ENCODE data around the gene HCRT. TPM values are rescaled to one million over a fixed set of nuclear protein-coding genes. Genes with fewer than 3 reads are reported as not detected.
A peak's percentile ranks its signal among the peaks of the same experiment; 100 is the strongest.
"Not testable (repeated sequence)": the region's sequence is repeated elsewhere in the genome, so short reads cannot be mapped to it uniquely, and the experiment has no call there.

HCRT gene
- total and polyA plus RNA-seq, 11 donors = not detected

- Histone ChIP-seq H3K27me3 (no peaks in the 10 kb centered on the region), H3K4me1 (peaks cover 0 to 52% (median 23%) of the 10 kb centered on the region in 12 donors), H3K27ac (no peak overlapping the region), H3K4me3 (no peak overlapping the region), H3K36me3 (peaks cover 0 to 58% (median 30%) of the 10 kb centered on the region in 9 donors), H3K9me3 (no peaks in the 10 kb centered on the region)
- 85 to 89% (median 88%) methylated on average over 13 of the region's 13 CpGs for WGBS, 4 donors
- intact Hi-C loops (cut with DNase I) = no loop called here
- ATAC-seq (no peak), DNase-seq (peak in 1 of 5 donors; percentile 45)
- TF ChIP-seq POLR2A (IDR thresholded peaks at IDR 0.05) (no peak), CTCF (IDR thresholded peaks at IDR 0.05) (no peak)
These were observed 38.2 kb downstream of the HCRT start for GRCh38 chr17:42146911-42147607.

GRCh38 chr17:42143138-42143537, 42.1 kb downstream of the HCRT start:
- H3K27me3 ChIP-seq; intact Hi-C loops (cut with DNase I); ATAC-seq; H3K4me3 ChIP-seq; H3K9me3 ChIP-seq: not testable (repeated sequence)
- H3K4me1 ChIP-seq = peaks cover 6 to 68% (median 43%) of the 10 kb centered on the region in 12 donors
- H3K36me3 ChIP-seq = peaks cover 0 to 52% (median 26%) of the 10 kb centered on the region in 9 donors
- peak overlapping the region in 7 of 12 donors; percentile 41 to 73 (median 56) for H3K27ac ChIP-seq
- peak in 1 of 5 donors; percentile 7 for DNase-seq
- 84 to 94% (median 89%) methylated on average over 4 of the region's 4 CpGs for WGBS, 4 donors

GRCh38 chr17:42142371-42142896, 42.8 kb downstream of the HCRT start:
- H3K27ac ChIP-seq = peak overlapping the region in 9 of 12 donors; percentile 3 to 73 (median 43)
- WGBS, 4 donors = 41 to 62% (median 45%) methylated on average over 7 of the region's 7 CpGs
- intact Hi-C loops (cut with DNase I) = no loop called here
- no peaks in the 10 kb centered on the region for H3K9me3 ChIP-seq
- ATAC-seq (peak; percentile 53 to 84 (median 80)), DNase-seq (peak in 3 of 5 donors; percentile 21 to 61 (median 35))
- H3K4me3 ChIP-seq = no peak overlapping the region
- peaks cover 6 to 72% (median 47%) of the 10 kb centered on the region in 12 donors for H3K4me1 ChIP-seq
- H3K27me3 ChIP-seq = no peaks in the 10 kb centered on the region
- no peak for TF ChIP-seq CTCF (IDR thresholded peaks at IDR 0.05)
- H3K36me3 ChIP-seq = peaks cover 0 to 48% (median 24%) of the 10 kb centered on the region in 9 donors

GRCh38 chr17:42141382-42141781, 43.9 kb downstream of the HCRT start:
- no peak overlapping the region for H3K4me3 ChIP-seq
- ATAC-seq = peak in 3 of 4 donors; percentile 12 to 25 (median 25)
- peak overlapping the region in 5 of 12 donors; percentile 41 to 73 (median 56) for H3K27ac ChIP-seq
- no peak for TF ChIP-seq CTCF (IDR thresholded peaks at IDR 0.05)
- no peak for TF ChIP-seq POLR2A (IDR thresholded peaks at IDR 0.05)
- DNase-seq = peak in 1 of 5 donors; percentile 55
- intact Hi-C loops (cut with DNase I) = no loop called here
- H3K9me3 ChIP-seq = no peaks in the 10 kb centered on the region
- H3K4me1 ChIP-seq = peaks cover 7 to 83% (median 56%) of the 10 kb centered on the region in 12 donors
- H3K36me3 ChIP-seq = peaks cover 0 to 50% (median 19%) of the 10 kb centered on the region in 9 donors
- H3K27me3 ChIP-seq = no peaks in the 10 kb centered on the region
- 62 to 75% (median 69%) methylated on average over 8 of the region's 8 CpGs for WGBS, 4 donors

GRCh38 chr17:42140690-42141089, 44.6 kb downstream of the HCRT start:
- DNase-seq; ATAC-seq; H3K9me3 ChIP-seq; H3K4me3 ChIP-seq; intact Hi-C loops (cut with DNase I); H3K27me3 ChIP-seq: not testable (repeated sequence)
- WGBS, 4 donors = 98 to 100% (median 99%) methylated on average over 7 of the region's 7 CpGs
- Histone ChIP-seq H3K36me3 (peaks cover 0 to 46% (median 19%) of the 10 kb centered on the region in 9 donors), H3K27ac (peak overlapping the region in 1 of 12 donors; percentile 73), H3K4me1 (peaks cover 12 to 88% (median 63%) of the 10 kb centered on the region in 12 donors)
